SW 1271 (cell line): ENCODE results near the gene PPP3CB.
A peak's percentile ranks its signal among the peaks of the same experiment; 100 is the strongest.
"Not testable (repeated sequence)": the region's sequence is repeated elsewhere in the genome, so short reads cannot be mapped to it uniquely, and the experiment has no call there.

Source experiments
- DNase-seq, 2 experiments: peaks; one replicate each; lab custom pipeline; 2025; lab: John Stamatoyannopoulos, UW

The PPP3CB gene

DNA sequence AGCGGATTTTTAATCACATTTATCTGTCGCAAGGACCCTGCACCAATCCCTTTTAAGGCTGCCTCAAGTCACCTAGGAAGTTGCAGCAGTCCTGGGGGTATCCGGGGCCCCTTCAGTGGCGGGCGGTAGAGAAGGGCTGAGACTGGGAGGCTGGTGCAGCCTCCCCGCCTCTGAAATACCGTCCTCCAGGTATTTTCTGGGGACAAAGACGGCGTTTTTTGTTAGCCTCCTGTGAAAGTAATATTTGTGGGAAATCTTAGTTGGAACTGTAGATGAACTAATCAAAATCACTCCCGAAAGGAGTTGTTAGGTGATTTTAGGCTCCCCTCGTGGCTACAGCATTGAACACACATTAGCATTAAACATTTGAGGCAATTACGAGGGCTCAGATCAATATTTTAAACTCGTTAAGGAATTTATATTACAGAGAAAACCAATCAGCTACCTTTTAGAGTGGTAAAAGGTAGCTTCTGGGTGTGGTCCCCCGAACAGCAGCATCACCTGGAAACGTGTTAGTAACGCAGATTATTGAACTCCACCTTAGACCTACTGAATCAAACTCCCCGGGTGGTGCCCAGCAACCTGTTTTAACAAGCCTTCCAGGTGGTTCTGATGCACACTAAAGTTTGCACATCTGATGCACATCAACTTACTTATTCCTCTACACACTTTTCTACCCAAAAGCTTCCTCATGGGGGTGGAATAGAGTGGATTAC is 81.4 kb downstream of the PPP3CB start:
- DNase-seq: no peak

DNA sequence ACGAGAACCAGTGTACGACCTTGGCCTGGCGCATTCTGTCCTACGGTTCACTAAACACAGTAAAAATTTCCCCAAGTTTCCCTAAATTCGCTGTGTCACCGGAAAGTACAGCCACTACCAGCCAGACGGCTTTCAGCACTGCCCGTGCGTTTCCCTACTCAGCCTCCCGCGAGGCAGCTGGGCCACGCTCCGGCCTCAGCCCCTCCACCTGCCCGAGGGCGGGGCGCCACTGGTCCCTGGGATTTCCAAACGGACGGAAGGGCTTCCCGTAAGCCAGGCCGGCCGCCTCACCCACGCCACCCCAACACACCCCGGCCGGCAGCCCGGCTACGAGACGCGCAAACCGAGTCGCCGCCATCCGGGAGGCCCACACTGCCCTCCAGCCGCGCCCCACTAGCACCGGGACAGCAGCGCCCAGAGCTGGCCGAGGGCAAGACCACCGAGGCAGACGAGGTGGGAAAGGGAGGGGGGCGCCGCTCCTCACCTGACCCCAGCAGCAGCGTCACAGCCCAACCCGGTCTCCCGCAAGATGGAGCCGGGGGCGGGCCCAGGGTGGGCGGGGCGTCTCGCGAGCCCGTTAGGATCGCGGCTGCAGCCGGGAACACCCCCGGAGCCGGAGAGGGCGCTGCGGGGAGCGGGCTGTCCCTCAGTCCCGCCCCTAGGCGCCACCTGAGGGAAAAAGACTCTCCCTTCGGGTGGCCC is 82.1 kb downstream of the PPP3CB start, which contains the start of gene ANXA7:
Gene ANXA7 (minus strand): TSS at position 531 of the 702 bp plus-strand sequence. CDS start 13,202 bp downstream, outside the sequence.
- peak; percentile 49 to 63 for DNase-seq

DNA sequence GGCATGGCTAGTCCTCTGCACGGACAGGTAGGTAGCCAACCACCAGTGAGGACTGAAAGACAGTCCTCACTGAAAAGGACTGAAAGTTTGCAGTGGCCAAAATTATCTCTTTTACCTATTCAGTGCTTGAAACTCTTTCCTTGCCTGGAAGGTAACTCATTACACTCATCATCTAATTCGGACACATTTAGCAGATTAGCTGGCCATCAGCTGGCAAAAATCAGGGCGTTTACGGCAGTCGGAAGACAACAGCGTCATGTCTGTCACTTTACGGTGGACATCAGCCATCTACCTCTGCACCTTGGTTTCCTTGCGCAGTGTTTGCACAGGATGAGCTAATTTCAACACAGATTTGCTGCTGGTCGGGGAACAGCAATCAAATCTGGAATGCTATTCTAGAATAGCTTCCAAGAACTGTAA is 82.7 kb downstream of the PPP3CB start:
- DNase-seq: peak in 1 of 2 experiments; percentile 45

DNA sequence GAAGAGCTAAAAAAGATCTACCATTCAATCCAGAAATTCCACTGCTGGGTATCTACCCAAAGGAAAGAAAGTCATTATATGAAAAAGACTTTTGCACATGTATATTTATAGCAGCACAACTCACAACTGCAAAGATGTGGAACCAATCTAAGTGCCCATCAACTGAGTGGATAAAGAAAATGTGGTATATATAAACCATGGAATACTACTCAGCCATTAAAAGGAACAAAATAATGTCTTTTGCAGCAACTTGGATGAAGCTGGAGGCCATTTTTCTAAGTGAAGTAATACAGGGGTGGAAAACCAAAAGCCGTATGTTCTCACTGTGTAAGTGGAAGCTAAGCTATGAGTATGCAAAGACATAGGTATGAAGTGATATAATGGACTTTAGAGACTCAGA is 84.9 kb downstream of the PPP3CB start:
- no peak for DNase-seq

DNA sequence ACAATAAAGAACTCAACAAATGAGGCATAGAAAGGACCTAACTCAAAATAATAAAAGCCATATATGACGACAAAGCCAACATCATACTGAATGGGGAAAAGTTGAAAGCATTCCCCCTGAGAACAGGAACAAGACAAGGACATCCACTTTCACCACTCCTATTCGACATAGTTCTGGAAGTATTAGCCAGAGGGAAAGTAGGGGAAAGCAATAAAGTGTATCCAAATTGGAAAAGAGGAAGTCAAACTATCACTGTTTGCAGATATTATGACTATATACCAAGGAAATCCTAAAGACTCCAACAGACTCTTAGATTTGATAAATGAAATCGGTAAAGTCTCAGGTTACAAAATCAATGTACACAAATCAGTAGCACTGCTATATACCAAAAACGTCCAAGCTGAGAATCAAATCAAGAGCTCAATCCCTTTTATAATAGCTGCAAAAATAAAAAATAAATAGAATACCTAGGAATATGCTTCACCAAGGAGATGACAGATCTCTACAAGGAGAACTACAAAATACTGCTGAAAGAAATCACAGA is 86.8 kb downstream of the PPP3CB start:
- DNase-seq: no peak

DNA sequence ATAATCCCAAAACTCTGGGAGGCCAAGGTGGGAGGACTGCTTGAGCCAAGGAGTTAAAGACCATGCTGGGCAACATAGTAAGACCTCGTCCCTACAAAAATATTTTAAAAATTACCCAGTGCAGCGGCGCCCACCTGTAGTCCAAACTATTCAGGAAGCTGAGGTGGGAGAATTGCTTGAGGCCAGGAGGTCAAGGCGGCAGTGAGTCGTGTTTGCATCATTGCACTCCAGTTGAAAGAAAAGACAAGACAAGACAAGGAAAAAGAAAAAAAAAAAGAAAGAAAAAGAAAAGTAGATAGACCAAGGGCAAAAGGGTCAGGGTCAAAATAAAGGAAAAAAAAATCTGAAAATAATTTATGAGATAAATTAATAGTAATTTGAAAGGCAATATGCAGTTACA is 87.8 kb downstream of the PPP3CB start:
- DNase-seq: no peak

DNA sequence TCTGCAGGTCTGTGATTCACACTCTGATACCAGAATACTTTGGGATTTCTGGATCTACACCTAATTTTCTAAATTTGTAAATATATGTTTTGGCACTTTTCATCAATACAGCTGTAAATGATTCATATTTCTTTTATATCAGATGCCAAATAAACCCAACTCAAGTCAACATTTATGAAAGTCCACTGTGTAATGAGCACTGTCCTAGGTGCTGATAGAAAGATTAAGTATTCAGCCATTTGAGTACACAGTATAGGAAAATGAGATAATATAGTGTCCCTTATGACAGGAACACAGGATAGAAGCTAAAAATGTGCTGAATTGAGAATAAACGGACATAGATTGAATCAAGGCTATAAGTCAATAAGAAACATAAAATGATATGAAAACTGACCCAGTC is 88.3 kb downstream of the PPP3CB start:
- DNase-seq: no peak

DNA sequence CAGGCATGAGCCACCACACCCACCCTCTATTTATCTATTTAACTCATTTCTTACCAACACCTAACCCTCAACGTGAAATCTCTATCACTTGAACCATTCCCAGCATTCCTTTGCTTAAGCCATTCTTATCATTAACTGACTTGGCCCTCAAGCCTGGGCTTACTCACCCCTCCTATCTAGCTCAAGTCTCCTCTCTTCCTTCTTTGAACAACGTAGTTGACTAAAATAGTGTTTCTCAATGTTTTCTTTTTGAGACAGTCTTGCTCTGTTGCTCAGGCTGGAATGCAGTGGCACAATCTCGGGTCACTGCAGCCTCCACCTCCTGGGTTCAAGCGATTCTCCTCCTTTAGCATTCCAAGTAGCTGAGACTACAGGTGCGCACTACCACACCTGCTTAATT is 89.0 kb downstream of the PPP3CB start:
- no peak for DNase-seq

DNA sequence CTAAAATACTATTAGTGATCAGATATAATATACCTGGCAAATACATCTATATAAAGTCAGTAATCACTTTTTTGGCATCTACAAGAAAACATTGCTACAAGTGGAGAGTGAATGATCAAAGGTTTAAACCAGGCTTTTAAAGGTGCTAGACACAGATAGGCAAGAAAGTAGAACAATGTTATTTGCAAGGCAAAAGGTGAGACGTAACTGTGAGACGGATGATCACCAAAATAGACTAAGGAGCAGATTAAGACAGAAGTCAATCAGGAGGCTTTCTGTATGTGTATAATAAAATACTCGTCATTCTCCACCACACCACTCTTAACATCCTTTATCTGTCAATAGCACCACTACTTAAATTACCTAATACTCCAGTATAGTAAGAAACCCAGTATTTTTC is 90.3 kb downstream of the PPP3CB start:
- DNase-seq: no peak

DNA sequence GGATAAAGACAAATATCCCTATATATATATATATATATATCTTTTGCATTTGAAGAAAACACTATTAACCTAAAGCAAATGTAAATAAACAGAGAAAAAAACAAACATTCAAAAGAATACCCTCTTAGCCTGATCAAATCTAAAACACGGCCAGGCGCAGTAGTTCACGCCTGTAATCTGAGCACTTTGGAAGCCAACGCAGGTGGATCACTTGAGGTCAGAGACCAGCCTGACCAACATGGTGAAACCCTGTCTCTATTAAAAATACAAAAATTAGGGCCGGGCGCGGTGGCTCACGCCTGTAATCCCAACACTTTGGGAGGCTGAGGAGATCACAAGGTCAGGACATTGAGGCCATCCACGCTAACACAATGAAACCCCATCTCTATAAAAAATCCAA is 91.1 kb downstream of the PPP3CB start:
- no peak for DNase-seq

DNA sequence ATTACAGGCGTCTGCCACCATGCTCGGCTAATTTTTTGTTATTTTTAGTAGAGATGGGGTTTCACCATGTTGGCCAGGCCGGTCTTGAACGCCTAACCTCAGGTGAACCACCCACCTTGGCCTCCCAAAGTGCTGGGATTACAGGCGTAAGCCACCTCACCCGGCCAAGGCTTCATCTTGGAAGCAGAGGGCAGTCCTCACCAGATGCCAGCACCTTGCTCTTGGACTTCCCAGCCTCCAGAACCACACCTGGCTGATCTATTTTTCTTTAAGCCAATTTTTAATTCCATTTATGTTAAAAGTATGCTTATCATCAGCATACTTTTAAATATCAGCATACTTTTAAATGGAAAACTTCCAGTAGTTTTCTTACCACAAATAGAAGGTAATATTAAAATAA is 94.2 kb downstream of the PPP3CB start:
- no peak for DNase-seq

DNA sequence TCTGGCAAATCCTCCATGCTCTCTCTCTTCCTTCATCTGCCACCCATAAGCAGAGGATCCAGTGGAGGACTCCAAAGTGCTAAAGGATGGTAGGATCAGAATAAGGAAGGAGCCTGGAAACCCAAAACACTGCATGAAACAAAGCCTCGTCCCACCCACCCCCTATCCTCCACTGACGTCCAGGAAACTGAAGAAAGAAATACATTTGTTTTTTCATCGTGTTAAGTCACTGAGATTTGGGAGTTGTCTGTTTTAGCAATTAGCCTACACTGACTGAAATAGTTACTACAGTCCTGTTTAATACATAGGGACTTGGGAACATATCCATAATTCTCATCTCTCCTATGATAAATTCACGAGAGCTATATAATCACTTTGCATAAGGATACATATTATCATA is 96.8 kb downstream of the PPP3CB start:
- no peak for DNase-seq

DNA sequence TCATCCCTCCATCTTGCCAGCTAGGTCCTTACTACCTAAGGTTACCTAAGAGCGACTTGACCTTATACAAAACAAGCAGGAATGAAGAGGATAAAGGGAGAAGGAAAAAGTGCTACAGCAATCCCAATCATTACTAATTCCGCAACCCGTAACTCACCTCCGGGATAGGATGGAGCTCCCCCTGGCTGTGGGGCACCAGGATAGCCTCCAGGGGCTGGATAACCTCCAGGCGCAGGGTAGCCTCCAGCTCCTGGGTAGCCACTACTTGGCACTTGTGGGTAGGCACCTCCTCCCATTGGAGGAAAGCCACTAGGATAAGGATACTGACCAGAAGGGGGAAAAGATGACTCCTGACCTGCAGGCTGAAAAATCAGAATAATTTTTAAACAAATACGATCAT is 97.8 kb downstream of the PPP3CB start:
- no peak for DNase-seq

DNA sequence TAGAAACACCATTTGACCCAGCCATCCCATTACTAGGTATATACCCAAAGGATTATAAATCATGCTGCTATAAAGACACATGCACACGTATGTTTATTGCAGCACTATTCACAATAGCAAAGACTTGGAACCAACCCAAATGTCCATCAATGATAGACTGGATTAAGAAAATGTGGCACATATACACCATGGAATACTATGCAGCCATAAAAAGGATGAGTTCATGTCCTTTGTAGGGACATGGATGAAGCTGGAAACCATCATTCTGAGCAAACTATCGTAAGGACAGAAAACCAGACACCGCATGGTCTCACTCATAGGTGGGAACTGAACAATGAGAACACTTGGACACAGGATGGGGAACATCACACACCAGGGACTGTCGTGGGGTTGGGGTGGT is 101.5 kb downstream of the PPP3CB start:
- DNase-seq: not testable (repeated sequence)

DNA sequence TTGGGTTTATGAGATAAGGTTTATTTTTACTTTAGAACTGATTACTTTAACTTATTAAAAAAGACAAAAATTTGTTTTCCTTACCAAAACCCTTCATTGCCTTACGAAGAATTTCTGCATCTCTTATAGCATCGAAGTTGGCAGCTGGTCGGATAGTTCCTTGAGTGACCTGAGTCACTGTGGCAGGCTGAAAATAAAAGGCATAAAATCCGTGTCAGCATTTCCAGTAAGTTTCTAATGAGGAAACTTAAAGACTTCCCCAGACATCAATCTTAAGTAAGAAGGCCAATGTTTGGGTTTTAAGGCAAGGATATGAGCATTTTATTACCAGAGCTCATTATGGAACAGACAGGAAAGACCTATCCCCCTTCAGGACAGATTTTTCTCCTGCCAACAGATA is 107.6 kb downstream of the PPP3CB start:
- no peak for DNase-seq

DNA sequence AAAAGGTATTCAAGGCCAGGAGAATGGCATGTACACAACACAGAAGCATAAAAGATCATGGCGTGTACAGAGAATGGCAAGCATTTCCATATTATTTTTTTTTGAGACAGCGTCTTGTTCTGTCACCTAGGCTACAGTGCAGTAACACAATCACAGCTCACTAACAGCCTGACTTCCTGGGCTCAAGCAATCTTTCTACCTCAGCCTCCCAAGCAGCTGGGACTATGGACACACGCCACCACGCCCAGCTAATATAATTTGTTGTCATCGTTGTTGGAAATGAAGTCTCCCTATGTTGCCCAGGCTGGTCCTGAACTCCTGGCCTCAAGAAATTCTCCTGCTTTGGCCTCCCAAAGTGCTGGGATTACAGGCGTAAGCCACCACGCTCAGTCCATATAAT is 109.2 kb downstream of the PPP3CB start:
- DNase-seq: no peak
